Measurements from ENCODE around the gene RAB3GAP2. TPM values are rescaled to one million over a fixed set of nuclear protein-coding genes. Genes with fewer than 3 reads are reported as not detected.
"Not testable (repeated sequence)": the region's sequence is repeated elsewhere in the genome, so short reads cannot be mapped to it uniquely, and the experiment has no call there.

The RAB3GAP2 gene
- total RNA-seq, 1 experiment from 2014 or later: 64.3 TPM

- TF ChIP-seq FOXP1 (CRISPR knock-in tag; IDR thresholded peaks at IDR 0.05; ENCODE audit: borderline replicate concordance) (no peak), ZNF396 (CRISPR knock-in tag; IDR thresholded peaks at IDR 0.05; ENCODE audit: borderline replicate concordance) (no peak), HMGA2 (CRISPR knock-in tag; IDR thresholded peaks at IDR 0.05) (no peak)
- TF ChIP-seq, protein P1, sequence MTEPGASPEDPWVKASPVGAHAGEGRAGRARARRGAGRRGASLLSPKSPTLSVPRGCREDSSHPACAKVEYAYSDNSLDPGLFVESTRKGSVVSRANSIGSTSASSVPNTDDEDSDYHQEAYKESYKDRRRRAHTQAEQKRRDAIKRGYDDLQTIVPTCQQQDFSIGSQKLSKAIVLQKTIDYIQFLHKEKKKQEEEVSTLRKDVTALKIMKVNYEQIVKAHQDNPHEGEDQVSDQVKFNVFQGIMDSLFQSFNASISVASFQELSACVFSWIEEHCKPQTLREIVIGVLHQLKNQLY (CRISPR knock-in tag; IDR thresholded peaks at IDR 0.05): no peak
These were observed 95.7 kb downstream of the RAB3GAP2 start (continued) for GRCh38 chr1:220176540-220176939.

- TF ChIP-seq OVOL2 (CRISPR knock-in tag; IDR thresholded peaks at IDR 0.05; ENCODE audit: borderline replicate concordance) (no peak), PRRX2 (CRISPR knock-in tag; IDR thresholded peaks at IDR 0.05) (no peak), TP53 (CRISPR knock-in tag; IDR thresholded peaks at IDR 0.05) (no peak)
- Mint-ChIP-seq H3K4me1 (no peaks in the 10 kb centered on the region), H3K27ac (no peak overlapping the region), H3K36me3 (peaks cover 55% of the 10 kb centered on the region), H3K9me3 (no peaks in the 10 kb centered on the region), H3K4me3 (no peak overlapping the region), H3K27me3 (ENCODE audit: low read depth) (no peaks in the 10 kb centered on the region)
- ChIA-PET POLR2A (no interaction called here), CTCF (no interaction called here)
- ATAC-seq (no peak), DNase-seq (ENCODE audit: low spot score) (no peak)
These were observed 101.3 kb downstream of the RAB3GAP2 start for GRCh38 chr1:220170836-220171526.

- H3K4me3 Mint-ChIP-seq; H3K9me3 Mint-ChIP-seq; H3K27ac Mint-ChIP-seq; H3K27me3 Mint-ChIP-seq (ENCODE audit: low read depth); ATAC-seq; POLR2A ChIA-PET; DNase-seq (ENCODE audit: low spot score); H3K4me1 Mint-ChIP-seq: not testable (repeated sequence)
- peaks cover 59% of the 10 kb centered on the region for H3K36me3 Mint-ChIP-seq
- CTCF ChIA-PET: interaction anchor here (0.6 kb wide), 1 partner anchor 179 kb away, joined by 3 read pairs; no protein-coding TSS in a partner anchor
These were observed 102.4 kb downstream of the RAB3GAP2 start for GRCh38 chr1:220169887-220170286.

GRCh38 chr1:220166853-220167252, 105.4 kb downstream of the RAB3GAP2 start:
- H3K27me3 Mint-ChIP-seq (ENCODE audit: low read depth): no peaks in the 10 kb centered on the region
- POLR2A ChIA-PET: no interaction called here
- no peak overlapping the region for H3K27ac Mint-ChIP-seq
- CTCF ChIA-PET: no interaction called here
- peaks cover 52% of the 10 kb centered on the region for H3K36me3 Mint-ChIP-seq
- ATAC-seq: no peak
- H3K4me3 Mint-ChIP-seq: no peak overlapping the region
- DNase-seq (ENCODE audit: low spot score): no peak
- H3K4me1 Mint-ChIP-seq: no peaks in the 10 kb centered on the region
- no peaks in the 10 kb centered on the region for H3K9me3 Mint-ChIP-seq
- TF ChIP-seq ATF6 (CRISPR knock-in tag; IDR thresholded peaks at IDR 0.05) (no peak), TCF7 (CRISPR knock-in tag; IDR thresholded peaks at IDR 0.05; ENCODE audit: low read depth) (no peak), ZNF671 (CRISPR knock-in tag; IDR thresholded peaks at IDR 0.05) (no peak), MAX (CRISPR knock-in tag; IDR thresholded peaks at IDR 0.05) (no peak), FOXK1 (CRISPR knock-in tag; IDR thresholded peaks at IDR 0.05) (no peak), RELA (CRISPR knock-in tag; IDR thresholded peaks at IDR 0.05; ENCODE audit: borderline replicate concordance) (no peak), SMAD4 (CRISPR knock-in tag; IDR thresholded peaks at IDR 0.05) (no peak), ZBTB21 (CRISPR knock-in tag; IDR thresholded peaks at IDR 0.05; ENCODE audit: borderline replicate concordance) (no peak), JAZF1 (CRISPR knock-in tag; IDR thresholded peaks at IDR 0.05) (no peak), FOXJ3 (CRISPR knock-in tag; IDR thresholded peaks at IDR 0.05; ENCODE audit: borderline replicate concordance) (no peak)
- TF ChIP-seq, protein P2, sequence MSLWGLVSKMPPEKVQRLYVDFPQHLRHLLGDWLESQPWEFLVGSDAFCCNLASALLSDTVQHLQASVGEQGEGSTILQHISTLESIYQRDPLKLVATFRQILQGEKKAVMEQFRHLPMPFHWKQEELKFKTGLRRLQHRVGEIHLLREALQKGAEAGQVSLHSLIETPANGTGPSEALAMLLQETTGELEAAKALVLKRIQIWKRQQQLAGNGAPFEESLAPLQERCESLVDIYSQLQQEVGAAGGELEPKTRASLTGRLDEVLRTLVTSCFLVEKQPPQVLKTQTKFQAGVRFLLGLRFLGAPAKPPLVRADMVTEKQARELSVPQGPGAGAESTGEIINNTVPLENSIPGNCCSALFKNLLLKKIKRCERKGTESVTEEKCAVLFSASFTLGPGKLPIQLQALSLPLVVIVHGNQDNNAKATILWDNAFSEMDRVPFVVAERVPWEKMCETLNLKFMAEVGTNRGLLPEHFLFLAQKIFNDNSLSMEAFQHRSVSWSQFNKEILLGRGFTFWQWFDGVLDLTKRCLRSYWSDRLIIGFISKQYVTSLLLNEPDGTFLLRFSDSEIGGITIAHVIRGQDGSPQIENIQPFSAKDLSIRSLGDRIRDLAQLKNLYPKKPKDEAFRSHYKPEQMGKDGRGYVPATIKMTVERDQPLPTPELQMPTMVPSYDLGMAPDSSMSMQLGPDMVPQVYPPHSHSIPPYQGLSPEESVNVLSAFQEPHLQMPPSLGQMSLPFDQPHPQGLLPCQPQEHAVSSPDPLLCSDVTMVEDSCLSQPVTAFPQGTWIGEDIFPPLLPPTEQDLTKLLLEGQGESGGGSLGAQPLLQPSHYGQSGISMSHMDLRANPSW (CRISPR knock-in tag; conservative IDR thresholded peaks at IDR 0.05; ENCODE audit: low read depth): no peak
- TF ChIP-seq, protein P3, sequence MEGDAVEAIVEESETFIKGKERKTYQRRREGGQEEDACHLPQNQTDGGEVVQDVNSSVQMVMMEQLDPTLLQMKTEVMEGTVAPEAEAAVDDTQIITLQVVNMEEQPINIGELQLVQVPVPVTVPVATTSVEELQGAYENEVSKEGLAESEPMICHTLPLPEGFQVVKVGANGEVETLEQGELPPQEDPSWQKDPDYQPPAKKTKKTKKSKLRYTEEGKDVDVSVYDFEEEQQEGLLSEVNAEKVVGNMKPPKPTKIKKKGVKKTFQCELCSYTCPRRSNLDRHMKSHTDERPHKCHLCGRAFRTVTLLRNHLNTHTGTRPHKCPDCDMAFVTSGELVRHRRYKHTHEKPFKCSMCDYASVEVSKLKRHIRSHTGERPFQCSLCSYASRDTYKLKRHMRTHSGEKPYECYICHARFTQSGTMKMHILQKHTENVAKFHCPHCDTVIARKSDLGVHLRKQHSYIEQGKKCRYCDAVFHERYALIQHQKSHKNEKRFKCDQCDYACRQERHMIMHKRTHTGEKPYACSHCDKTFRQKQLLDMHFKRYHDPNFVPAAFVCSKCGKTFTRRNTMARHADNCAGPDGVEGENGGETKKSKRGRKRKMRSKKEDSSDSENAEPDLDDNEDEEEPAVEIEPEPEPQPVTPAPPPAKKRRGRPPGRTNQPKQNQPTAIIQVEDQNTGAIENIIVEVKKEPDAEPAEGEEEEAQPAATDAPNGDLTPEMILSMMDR (IDR thresholded peaks at IDR 0.05): no peak
